Rectal smooth muscle tissue (tissue), 1 donor: ENCODE data around the gene DRD4.
A peak's percentile ranks its signal among the peaks of the same experiment; 100 is the strongest.

Experiments
- H3K27ac ChIP-seq: one replicate; pipeline ENCODE4 v1.7.0; 2013; ENCODE audit warnings: low read depth, low read length, inconsistent platforms
- H3K27me3 ChIP-seq: one replicate; pipeline ENCODE4 v1.7.0; 2013; ENCODE audit warnings: low read length; ENCODE audit not compliant: control insufficient read depth, insufficient read depth
- H3K36me3 ChIP-seq: one replicate; pipeline ENCODE4 v1.7.0; 2013; ENCODE audit warnings: low read length; ENCODE audit not compliant: control insufficient read depth, insufficient read depth
- H3K4me1 ChIP-seq: one replicate; pipeline ENCODE4 v1.7.0; 2013; ENCODE audit warnings: low read length; ENCODE audit not compliant: control insufficient read depth, insufficient read depth
- H3K4me3 ChIP-seq: one replicate; pipeline ENCODE4 v1.7.0; 2013; ENCODE audit warnings: low read length
- H3K9ac ChIP-seq: one replicate; pipeline ENCODE4 v1.7.0; 2013; ENCODE audit warnings: low read length

Gene DRD4

DNA sequence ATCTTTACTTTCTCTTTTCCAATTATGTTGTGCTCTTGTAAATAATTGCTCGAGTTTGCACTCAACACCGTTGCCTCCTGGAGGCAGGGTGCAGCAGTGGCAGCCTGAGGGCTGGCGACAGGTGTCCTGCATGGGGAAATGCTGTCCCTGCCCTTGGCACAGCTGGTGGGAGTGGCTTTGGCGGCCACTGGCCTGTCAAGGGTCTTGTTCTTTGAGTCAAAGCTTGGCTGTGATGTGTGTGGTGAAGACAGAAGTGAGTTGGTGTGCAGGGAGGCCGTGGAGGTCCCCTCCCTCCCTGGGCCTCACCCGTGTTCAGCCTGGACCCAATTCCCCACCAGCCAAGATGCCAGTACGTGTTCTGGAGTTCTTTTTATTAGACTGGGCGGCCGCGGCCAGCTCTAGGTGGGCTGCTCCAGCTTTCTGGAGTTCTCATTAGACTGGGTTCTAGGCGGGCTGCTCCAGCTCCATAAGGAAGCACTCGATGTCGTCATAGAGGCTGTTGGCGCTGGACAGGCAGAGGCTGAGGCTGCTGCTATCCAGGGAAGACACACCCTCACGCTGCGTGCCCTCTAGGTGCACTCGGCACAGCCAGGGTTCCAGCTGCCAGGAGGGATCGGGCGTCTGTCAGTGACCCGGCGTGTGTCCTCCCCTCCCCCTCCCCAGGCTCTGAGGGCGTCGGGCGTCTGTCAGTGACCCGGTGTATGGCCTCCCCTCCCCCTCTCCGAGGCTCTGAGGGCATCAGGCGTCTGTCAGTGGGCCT is 24.7 kb upstream of the DRD4 start:
- H3K4me3 ChIP-seq: no peak overlapping the region
- H3K4me1 ChIP-seq: peaks cover 4% of the 10 kb centered on the region
- H3K9ac ChIP-seq: no peak overlapping the region
- H3K27me3 ChIP-seq: no peaks in the 10 kb centered on the region
- H3K27ac ChIP-seq: no peak overlapping the region
- peaks cover 32% of the 10 kb centered on the region for H3K36me3 ChIP-seq

DNA sequence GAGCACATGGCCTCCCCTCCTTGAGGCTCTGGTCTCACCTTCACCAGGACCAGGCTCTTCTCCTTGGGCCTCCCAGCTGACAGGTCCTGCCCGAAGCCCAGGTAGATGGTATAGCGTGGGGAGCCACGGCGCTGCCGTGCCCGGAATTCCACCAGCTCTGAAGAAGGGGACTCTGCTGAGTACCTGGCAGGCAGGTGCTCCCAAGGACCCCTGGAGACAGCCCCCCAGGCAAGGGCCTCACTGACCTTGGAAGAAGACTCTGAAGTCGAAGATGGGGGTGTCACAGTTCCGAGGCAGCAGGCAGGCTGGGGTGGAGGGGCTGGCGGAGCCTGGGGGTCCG is 24.1 kb upstream of the DRD4 start:
- H3K36me3 ChIP-seq: peaks cover 31% of the 10 kb centered on the region
- H3K27me3 ChIP-seq: no peaks in the 10 kb centered on the region
- H3K27ac ChIP-seq: no peak overlapping the region
- H3K9ac ChIP-seq: no peak overlapping the region
- peaks cover 4% of the 10 kb centered on the region for H3K4me1 ChIP-seq
- no peak overlapping the region for H3K4me3 ChIP-seq

DNA sequence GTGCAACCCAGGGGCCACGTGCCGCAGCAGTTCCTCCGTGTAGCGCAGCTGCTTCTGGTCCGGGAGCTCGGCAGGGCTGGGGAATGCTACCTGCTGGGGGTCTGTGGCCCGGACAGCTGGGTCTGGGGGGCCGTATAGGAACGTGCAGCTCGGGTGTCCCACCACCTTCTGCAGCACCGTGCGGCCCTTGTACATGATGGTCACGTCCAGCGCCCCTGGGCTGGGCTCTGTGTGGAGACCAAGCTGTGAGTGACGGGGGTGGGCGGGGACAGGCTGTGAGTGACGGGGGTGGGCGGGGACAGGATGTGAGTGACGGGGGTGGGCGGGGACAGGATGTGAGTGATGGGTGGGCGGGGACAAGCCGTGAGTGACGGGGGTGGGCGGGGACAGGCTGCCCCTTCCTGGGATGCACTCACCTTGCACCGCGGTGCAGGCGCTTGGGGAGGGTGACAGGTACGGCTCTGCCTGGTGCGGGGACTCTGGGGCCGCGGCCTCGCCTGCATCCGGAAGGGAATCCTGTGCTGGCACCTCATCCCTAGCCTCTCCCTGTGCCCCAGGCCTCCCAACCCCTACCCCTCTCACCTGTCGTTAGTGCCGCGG is 23.6 kb upstream of the DRD4 start:
- no peak overlapping the region for H3K27ac ChIP-seq
- H3K4me3 ChIP-seq: no peak overlapping the region
- peaks cover 26% of the 10 kb centered on the region for H3K36me3 ChIP-seq
- H3K9ac ChIP-seq: no peak overlapping the region
- peaks cover 4% of the 10 kb centered on the region for H3K4me1 ChIP-seq
- H3K27me3 ChIP-seq: no peaks in the 10 kb centered on the region

DNA sequence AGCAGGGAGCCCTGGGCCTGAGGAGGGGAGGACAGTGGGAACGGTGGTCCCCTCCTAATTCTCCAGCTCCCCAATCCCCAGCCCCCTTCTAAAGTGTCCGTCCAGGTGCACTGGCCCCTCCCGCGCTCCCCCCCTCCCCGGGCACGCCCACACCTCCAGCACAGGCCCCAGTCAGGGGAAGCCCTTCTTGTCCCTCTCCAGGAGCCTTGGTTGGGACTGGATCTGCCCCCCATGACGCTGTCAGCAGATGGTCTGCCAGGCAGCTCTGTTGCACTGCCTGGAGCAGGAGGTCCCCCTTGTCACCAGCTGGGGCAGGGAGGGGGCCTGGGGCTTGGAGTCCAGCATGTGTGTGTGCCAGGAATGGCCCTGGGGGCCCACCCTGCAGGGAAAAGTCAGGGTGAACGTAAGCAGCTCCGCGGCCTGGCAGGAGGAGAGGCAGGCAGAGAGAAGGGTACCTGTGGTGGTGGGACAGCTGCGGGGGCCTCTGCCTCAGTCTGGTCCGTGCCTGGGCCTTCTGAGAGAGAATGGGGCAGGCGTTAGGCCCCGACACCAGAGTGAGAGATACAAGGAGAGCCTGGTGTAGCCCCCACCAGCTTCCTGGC is 22.9 kb upstream of the DRD4 start:
- Histone ChIP-seq H3K4me1 (peaks cover 4% of the 10 kb centered on the region), H3K27me3 (no peaks in the 10 kb centered on the region), H3K9ac (no peak overlapping the region), H3K4me3 (peak overlapping the region; percentile 92), H3K27ac (peak overlapping the region; percentile 15), H3K36me3 (peaks cover 21% of the 10 kb centered on the region)

DNA sequence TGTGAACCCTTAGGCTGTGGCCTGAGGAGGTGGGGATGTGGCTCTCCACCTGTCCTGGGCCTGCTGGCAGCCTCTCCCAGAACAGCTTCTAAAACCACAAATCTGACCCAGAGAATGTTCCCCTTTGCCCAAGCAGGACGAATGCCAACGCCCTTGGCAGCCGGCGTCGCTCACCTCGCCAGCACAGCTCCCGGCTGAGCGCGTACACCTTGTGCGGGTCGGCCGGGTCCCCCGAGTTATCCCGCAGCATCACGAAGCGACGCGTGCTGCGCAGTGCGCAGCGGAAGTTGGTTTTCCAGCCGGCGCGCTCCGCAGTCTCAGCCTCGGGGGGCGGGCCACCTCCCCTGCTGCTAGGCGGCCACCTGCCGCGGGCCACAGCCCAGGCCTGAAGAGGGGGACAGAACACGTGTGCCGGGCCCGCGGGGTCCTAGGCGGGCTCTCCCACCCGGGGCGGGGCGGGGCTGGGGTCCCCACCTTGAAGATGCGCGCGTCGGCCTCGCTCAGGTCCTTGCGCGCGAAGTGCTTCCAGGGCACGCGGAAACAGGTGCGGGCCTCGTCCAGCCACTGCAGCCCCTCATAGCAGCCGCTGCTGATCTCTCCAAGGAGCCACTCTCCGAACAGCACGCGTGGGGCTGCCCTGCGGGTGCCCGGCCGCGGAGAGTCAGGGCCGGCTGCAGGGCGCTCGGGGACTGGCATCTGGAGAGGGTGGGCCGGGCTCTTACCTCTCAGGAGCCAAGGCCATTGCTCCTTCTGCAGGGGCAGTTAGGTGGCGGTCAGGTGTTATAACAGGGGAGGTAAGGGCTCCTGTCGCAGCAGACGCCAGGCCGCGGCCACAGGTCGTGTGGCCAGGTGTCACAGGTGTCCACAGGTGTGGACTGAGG is 22.2 kb upstream of the DRD4 start:
- no peaks in the 10 kb centered on the region for H3K27me3 ChIP-seq
- peak overlapping the region; percentile 98 for H3K27ac ChIP-seq
- peaks cover 4% of the 10 kb centered on the region for H3K4me1 ChIP-seq
- peak overlapping the region; percentile 93 for H3K9ac ChIP-seq
- H3K4me3 ChIP-seq: peak overlapping the region; percentile 92
- peaks cover 19% of the 10 kb centered on the region for H3K36me3 ChIP-seq

DNA sequence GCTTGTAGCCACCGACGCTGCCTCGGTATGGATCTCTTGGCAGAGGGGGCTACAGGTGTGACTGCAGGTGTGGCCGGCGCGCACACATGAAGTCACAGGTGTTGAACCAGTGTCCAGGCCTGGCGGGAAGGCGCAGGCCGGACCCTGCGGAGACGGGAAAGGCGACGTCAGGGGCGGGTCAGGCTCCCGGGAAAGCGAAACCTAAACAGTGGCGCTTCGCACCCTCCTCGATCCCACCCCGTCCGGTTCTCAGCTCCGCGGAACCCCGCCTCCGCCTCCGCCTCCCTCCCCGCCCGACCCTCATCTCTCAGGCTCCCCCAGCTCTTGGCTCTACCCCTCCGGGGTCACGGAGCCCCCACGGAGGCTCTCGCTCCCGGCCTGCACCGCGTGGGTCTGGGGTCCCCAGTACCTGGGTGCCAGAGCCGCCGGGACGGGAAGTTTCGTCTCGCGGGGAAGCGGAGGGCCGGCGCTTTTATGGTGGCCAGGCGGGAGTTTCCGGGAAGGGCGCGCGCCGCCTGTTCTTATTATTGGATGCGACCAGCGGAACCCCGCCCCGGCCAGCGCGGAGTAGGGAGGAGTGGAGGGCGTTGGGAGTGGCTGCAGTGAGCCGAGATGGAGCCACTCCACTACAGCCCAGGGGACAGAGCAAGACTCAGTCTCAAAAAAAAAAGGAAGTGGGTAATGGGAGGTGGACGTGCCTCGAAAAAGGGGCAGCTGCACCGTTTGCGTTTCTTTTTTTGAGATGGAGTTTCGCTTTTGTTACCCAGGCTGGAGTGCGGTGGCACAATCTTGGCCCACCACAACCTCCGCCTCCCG is 21.4 kb upstream of the DRD4 start, which contains the start of gene IRF7:
TSS of gene IRF7 (minus strand) at position 447 of the 816 bp plus-strand sequence. CDS start 586 bp downstream, outside the sequence.
- no peaks in the 10 kb centered on the region for H3K27me3 ChIP-seq
- H3K4me3 ChIP-seq: peak within 1 kb of the TSS; percentile 92
- peak within 1 kb of the TSS; percentile 93 for H3K9ac ChIP-seq
- peaks cover 4% of the 10 kb centered on the region for H3K4me1 ChIP-seq
- peak within 1 kb of the TSS; percentile 98 for H3K27ac ChIP-seq
- peaks cover 15% of the 10 kb centered on the region for H3K36me3 ChIP-seq

DNA sequence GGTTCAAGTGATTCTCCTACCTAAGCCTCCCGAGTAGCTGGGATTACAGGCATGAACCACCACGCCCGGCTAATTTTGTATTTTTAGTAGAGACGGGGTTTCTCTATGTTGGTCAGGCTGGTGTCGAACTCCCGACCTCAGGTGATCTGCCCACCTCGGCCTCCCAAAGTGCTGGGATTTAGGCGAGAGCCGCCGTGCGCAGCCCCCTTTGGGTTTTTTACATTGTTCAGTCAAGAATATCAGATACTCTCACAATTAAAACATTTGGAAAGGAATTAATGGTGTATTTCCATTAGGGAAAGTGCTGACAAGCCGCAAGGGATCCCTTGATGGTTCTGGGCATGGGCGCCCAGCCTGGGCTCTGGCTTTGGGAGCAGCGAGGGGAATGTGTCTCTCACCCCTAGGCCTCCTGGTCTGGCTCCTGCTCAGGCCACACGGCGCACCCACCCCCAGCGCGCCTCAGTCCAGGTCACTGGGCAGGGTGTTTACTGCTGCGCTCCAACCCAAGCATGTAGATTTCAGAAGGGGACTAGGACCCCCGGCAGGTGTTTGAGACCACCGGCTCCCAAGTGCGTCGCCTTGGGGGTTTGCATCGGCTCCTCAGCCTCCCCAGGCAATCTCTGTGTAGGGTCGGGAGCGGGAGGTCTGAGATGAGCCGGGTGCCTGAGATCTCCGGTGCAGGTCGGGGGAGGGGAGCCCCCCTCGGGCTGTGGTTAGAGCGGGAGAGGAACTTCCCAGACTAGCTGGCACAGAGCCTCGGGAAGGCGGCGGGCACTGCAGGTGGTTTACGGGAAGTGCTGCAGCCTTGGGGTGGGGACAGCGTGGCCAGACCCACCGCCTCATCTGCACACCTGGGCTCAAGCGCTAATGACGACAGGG is 20.5 kb upstream of the DRD4 start:
- H3K9ac ChIP-seq: no peak overlapping the region
- H3K27me3 ChIP-seq: no peaks in the 10 kb centered on the region
- H3K27ac ChIP-seq: peak overlapping the region; percentile 98
- peaks cover 4% of the 10 kb centered on the region for H3K4me1 ChIP-seq
- peaks cover 7% of the 10 kb centered on the region for H3K36me3 ChIP-seq
- peak overlapping the region; percentile 92 for H3K4me3 ChIP-seq

DNA sequence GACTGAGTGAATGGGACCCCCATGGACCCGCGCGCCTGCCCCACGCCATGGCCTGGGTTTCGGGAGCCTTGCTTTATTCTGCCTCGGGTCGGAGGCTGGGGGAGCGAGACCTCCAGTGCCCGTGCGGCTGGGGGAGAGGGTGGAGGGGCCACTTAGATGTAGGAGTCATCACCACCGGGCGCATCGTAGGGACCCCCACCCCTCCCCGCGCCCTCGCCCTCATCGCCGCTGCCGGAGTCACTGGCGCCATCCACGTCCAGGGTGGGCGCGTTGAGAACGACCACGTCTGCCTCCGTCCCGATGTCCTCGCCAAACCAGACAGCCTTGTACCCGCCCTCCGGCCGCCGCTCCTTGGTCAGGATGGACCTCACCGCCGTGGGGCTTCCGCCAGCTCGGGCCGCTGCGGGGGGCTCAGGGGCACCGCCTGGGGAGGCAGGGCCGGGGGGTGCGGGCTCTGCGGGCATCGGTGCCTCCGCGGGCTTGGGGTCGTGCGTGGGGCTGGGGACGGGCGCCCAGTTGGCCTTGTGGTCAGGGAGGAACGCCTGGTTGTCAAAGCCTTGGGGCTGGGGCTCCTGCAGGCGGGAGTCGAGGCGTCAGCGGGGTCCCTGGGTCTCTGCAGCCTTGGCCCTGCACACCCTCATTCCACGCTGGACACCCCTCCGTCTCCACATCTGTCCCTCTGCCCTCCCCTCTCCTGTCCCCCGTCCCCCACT is 19.7 kb upstream of the DRD4 start:
- peaks cover 4% of the 10 kb centered on the region for H3K36me3 ChIP-seq
- H3K4me1 ChIP-seq: peaks cover 4% of the 10 kb centered on the region
- H3K9ac ChIP-seq: no peak overlapping the region
- no peaks in the 10 kb centered on the region for H3K27me3 ChIP-seq
- H3K27ac ChIP-seq: no peak overlapping the region
- no peak overlapping the region for H3K4me3 ChIP-seq

DNA sequence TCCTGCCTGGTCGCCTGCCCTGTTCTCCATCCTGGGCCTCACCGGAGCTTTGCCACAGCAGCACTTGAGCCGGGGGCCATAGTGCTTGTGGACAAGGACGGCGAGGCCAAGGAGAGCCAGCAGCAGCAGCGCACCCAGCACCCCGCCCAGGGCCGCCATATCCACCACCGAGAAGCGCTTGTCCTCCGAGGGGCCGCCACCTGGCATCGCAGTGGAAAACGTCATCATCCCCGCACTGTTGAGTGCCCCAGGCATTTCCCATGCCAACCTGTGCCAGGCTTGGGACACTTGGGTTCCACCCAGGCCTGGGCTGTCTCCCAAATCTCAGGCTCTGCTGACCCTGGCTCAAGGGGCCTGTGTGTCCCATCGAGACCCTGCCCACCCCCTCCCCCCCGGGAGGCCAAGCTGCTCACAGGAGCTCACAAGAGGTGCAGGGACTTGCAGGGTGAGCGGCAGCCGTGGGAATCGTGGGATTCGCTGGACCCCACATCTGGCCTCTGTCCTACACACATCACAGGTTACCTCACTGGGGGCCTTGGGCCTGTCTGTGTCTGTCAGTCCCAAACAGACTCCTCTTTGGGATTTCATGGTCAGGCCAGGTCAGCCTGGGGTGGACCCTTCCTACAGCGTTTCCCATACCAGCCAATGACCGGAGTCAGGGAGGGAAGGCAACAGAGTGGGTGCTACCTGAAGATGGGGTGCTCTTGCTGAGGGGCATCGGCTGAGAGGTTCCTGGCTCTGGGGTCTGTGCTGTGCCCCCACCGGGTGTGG is 19.0 kb upstream of the DRD4 start:
- Histone ChIP-seq H3K4me3 (no peak overlapping the region), H3K4me1 (peaks cover 4% of the 10 kb centered on the region), H3K27me3 (no peaks in the 10 kb centered on the region), H3K36me3 (peaks cover 4% of the 10 kb centered on the region), H3K27ac (no peak overlapping the region), H3K9ac (no peak overlapping the region)
